GM18858 (cell line): ENCODE data around the gene EXOSC10.
"Not testable (repeated sequence)": the region's sequence is repeated elsewhere in the genome, so short reads cannot be mapped to it uniquely, and the experiment has no call there.

Source experiments
- ATAC-seq: cut with Tn5 transposase; IDR thresholded peaks from one replicate; pipeline ENCODE4 v1.9.1; 2021; ENCODE audit not compliant: unreplicated experiment

EXOSC10 gene

GRCh38 chr1:11114966-11115365 is 15.3 kb upstream of the EXOSC10 start:
- no peak for ATAC-seq

- ATAC-seq = no peak
Measured at GRCh38 chr1:11109047-11109760, 9.5 kb upstream of the EXOSC10 start.

GRCh38 chr1:11107599-11107998 is 7.9 kb upstream of the EXOSC10 start:
- no peak for ATAC-seq

DNA sequence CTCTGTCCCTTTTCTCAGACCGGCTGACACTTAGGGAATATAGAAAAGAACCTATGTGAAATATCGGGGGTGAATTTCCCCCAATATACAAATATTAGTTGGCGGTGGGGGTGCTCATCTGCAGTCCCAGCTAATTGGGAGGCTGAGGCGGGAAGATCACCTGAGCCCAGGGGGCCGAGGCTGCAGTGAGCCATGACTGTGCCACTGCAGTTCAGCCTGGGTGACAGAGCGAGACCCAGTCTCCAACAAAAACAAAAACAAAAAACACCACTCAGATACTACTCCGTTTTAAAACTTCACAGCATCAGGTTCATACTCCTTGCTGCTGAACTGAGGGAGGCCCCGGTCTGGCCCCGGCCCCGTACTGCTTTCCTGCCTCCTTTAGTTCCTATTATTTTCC is 5.9 kb upstream of the EXOSC10 start:
- no peak for ATAC-seq

DNA sequence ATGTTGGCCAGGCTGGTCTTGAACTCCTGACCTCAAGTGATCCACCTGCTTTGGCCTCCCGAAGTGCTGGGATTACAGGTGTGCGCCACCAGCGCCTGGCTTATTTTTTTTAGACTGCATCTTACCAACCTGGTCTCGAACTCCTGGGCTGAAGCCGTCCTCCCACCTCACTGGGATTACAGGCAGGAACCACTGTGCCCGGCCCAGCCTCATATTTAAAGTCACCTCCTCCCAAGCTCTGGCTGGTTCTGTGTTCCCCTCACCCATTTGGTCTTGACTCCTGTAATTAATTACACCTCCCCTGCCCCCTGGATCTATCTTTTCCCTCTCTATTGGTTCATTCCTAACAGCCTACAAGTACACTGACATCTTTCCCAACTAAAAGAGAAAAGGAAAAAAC is 1.7 kb upstream of the EXOSC10 start:
- ATAC-seq = no peak

DNA sequence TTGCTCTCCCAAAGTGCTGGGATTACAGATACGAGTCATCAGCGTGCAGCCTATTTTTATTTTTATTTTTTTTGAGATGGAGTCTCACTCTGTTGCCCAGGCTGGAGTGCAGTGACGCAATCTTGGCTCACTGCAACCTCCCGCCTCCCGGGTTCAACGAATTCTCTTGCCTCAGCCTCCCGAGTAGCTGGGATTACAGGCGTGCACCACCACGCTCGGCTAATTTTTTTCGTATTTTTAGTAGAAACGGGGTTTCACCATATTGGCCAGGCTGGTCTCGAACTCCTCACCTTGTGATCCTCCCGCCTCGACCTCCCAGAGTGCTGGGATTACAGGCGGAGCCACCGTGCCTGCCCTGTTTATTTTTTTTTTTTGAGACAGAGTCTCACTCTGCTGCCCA is 1.1 kb upstream of the EXOSC10 start:
- ATAC-seq = not testable (repeated sequence)

GRCh38 chr1:11100149-11100493 is 452 bp upstream of the EXOSC10 start:
- ATAC-seq = no peak

DNA sequence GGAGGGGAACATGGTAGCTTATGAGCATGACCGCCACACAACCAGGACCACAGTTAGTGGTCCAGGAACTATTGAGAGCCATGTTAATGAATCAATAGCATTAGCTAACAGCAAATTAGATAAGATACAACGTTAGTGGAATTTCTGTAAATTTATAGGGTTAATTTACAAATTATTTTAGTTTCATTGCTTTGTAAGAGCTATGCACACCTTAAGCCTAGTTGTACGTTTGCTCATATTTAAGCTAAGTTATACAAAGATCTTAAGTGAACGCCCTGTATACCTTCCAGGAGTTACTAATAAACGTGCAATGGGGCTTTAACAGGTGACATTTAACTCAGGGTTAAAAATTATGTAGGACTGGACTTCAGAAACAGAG is 749 bp downstream of the EXOSC10 start:
- no peak for ATAC-seq

DNA sequence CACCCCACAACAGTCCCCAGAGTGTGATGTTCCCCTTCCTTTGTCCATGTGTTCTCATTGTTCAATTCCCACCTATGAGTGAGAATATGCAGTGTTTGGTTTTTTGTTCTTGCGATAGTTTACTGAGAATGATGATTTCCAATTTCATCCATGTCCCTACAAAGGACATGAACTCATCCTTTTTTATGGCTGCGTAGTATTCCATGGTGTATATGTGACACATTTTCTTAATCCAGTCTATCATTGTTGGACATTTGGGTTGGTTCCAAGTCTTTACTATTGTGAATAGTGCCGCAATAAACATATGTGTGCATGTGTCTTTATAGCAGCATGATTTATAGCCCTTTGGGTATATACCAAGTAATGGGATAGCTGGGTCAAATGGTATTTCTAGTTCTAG is 15.9 kb downstream of the EXOSC10 start:
- ATAC-seq = not testable (repeated sequence)

DNA sequence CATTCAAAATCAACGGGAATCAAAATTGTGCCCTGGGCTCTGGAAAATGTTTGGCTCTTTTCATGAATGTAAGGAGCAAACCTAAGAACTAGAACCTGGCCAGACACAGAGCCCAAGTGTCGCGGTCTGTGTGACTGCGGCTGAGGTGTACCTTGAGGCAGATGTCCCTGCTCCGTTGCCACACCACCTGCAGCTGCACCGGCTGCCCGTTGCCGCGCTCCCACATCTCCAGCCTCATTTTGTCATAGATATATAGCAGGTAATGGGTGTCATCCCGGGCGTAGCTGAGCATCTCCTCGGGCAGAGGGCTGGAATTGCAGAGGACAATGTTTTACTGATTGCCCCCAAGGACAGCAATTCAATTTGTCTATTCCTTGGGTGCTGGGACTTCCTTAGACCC is 18.7 kb downstream of the EXOSC10 start:
- no peak for ATAC-seq

- no peak for ATAC-seq
Measured at GRCh38 chr1:11078631-11079030, 21.0 kb downstream of the EXOSC10 start.

GRCh38 chr1:11073398-11073797 is 26.3 kb downstream of the EXOSC10 start:
- not testable (repeated sequence) for ATAC-seq

DNA sequence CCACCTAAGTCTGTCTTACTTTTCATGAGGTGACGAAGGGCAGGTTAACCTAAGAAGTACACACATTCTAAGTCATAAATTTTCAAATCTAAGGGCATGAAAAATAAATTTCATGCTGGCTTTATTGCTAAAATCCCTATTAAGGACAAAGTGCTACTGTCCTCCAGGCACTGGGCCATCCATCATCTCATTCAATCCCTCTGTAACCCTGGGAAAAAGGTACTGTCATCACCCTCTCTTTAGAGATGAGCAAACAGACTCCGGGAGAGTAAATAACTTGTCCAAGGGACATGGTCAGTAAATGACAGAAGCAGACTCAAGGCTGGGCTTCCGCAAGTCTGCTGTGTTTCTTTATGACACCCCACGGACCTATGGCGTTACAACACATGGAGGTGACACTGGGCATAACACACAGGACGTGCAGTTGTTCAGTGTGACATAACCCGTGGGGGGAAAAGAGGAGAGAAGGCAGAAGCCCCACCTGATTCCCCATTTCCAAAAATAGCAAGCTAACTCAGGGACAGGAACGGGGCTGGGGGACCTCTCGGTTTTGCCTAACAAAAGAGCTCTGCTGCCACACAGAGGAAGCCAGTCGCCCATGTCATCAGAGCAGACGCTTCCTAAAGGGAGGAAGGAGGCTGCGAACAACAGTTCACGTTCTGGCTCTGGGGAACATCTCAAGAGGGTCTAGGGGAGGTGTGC is 27.3 kb downstream of the EXOSC10 start:
- ATAC-seq = no peak

DNA sequence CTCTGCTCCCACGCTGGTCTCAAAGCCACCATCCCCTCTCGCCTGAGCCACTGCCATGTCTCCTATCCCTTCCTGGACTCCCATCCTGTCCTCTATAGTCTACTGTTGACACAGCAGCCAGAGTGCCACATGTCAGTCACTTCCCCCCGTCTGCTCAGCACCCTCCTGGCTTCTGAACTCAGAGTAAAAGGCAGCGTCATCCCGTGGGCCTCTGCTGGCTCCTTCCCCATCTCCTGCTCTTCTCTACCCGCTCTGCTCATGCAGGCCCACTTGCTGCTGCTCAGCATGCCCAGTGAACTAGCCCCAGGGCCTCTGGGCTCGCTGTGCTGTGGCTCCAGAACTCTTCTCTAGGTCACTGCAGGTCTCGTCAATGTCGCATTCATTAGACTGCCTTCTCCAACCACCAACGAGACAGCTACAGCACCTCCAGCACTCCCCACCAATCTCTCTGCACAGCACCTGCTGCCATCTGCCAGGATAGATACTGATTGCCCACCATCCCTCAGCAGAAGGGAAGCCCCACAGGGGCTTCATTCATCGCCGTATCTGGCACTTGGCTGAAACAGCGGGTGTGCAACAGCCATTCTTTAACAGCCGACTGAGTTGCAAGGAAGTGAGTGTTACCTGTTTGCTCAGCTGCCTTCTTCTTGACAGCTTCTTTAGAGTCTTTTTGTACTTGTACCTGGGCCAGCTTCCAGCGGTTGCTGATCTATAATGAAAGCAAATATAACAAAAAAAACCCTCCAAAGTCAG is 28.0 kb downstream of the EXOSC10 start:
- ATAC-seq = no peak

DNA sequence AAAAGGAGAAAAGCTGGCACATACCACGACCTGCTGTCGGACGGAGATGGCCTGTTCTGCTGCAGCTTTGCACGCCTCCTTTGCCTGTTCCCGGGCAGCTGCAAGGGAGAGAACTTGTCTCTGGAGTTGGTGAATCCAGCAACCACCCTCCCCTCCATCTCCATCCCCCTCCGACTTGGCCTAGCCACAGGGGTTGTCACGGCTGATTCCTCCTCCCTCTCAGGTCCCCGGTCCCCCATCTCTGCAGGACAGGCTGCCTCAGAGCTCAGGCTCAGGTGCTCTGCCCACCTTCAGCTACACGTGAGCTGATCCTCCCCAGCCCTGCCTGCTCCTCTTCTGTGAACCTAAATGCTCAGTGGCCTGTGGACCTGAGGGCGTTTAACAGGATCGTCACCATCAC is 28.8 kb downstream of the EXOSC10 start:
- no peak for ATAC-seq

DNA sequence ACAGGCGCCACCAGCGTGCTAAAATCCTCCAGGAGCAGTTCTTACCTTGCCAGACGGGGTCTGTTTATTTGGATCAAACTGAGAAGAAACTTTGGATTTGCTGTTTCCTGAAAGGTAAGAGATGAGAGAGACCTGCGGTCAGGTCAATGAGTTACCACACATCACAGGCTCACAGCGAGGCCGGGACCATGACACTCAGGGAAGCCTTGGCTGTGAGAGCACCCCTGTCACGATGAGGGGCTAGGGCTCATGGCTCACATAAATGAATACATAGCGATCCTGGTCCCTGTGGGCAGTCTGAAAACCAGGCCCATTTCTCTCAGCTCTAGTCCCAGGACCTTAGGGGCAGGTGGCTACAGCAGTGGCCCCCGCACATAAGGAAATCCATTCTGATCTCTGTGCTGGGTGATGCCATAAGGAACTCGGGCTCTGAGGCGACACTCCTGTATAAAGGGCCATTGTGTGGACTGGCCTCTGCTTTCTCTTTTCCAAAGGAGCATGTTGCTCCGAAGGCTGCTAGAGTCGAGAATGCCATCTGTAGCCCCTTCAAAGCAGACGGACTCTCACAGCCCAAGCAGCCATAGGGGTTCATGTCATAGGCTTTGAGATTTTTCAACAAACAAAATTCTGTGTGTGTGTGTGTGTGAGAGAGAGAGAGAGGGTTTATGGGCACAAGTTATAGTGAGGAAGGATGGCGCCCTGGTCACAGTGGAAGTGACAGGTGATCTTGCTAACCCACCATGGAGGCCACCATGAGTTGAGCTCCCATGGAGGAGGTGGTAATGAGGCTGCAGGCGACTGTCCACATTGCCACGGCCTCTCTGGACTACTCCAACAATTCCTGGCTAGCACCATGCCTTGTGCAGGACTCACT is 30.8 kb downstream of the EXOSC10 start:
- ATAC-seq = no peak

- no peak for ATAC-seq
Measured at GRCh38 chr1:11067716-11068599, 31.7 kb downstream of the EXOSC10 start.

GRCh38 chr1:11065796-11066195 is 33.9 kb downstream of the EXOSC10 start:
- ATAC-seq = no peak

- ATAC-seq = no peak
Measured at GRCh38 chr1:11064942-11065341, 34.7 kb downstream of the EXOSC10 start.

- not testable (repeated sequence) for ATAC-seq
Measured at GRCh38 chr1:11063937-11064537, 35.6 kb downstream of the EXOSC10 start.
